ENCODE measurements around the gene SHISA8.
A peak's percentile ranks its signal among the peaks of the same experiment; 100 is the strongest.
"Not testable (repeated sequence)": the region's sequence is repeated elsewhere in the genome, so short reads cannot be mapped to it uniquely, and the experiment has no call there.

Gene SHISA8

GRCh38 chr22:41898645-41899044 is 16.2 kb downstream of the SHISA8 start:
- DNase-seq = no peak

- no peak for DNase-seq
Measured at GRCh38 chr22:41893591-41894375, 21.1 kb downstream of the SHISA8 start.

- DNase-seq = no peak
Measured at GRCh38 chr22:41892721-41893120, 22.2 kb downstream of the SHISA8 start.

- DNase-seq = no peak
Measured at GRCh38 chr22:41891407-41891806, 23.5 kb downstream of the SHISA8 start.

- DNase-seq = no peak
Measured at GRCh38 chr22:41888627-41889200, 26.2 kb downstream of the SHISA8 start.

GRCh38 chr22:41885516-41885915 is 29.4 kb downstream of the SHISA8 start:
- no peak for DNase-seq

- DNase-seq = no peak
Measured at GRCh38 chr22:41885116-41885515, 29.8 kb downstream of the SHISA8 start.

- DNase-seq = no peak
Measured at GRCh38 chr22:41883400-41883799, 31.5 kb downstream of the SHISA8 start.

GRCh38 chr22:41880653-41881052 is 34.2 kb downstream of the SHISA8 start:
- no peak for DNase-seq

- DNase-seq = no peak
Measured at GRCh38 chr22:41876675-41877074, 38.2 kb downstream of the SHISA8 start.

GRCh38 chr22:41876275-41876674 is 38.6 kb downstream of the SHISA8 start:
- no peak for DNase-seq

- no peak for DNase-seq
Measured at GRCh38 chr22:41875531-41876270, 39.2 kb downstream of the SHISA8 start.

- DNase-seq = no peak
Measured at GRCh38 chr22:41874090-41874489, 40.8 kb downstream of the SHISA8 start.

GRCh38 chr22:41873391-41873790 is 41.5 kb downstream of the SHISA8 start:
- no peak for DNase-seq

- peak; percentile 19 for DNase-seq
Measured at GRCh38 chr22:41870786-41871185, 44.1 kb downstream of the SHISA8 start.

- not testable (repeated sequence) for DNase-seq
Measured at GRCh38 chr22:41870081-41870480, 44.8 kb downstream of the SHISA8 start.

GRCh38 chr22:41868556-41868955 is 46.3 kb downstream of the SHISA8 start:
- no peak for DNase-seq

GRCh38 chr22:41863472-41863871 is 51.4 kb downstream of the SHISA8 start:
- no peak for DNase-seq

- DNase-seq = no peak
Measured at GRCh38 chr22:41862530-41863266, 52.2 kb downstream of the SHISA8 start.

- no peak for DNase-seq
Measured at GRCh38 chr22:41862160-41862529, 52.7 kb downstream of the SHISA8 start.
